ENCODE data around the gene SMG6. TPM values are rescaled to one million over a fixed set of nuclear protein-coding genes. Genes with fewer than 3 reads are reported as not detected.
A peak's percentile ranks its signal among the peaks of the same experiment; 100 is the strongest.

The SMG6 gene
- total RNA-seq, 2 experiments from 2014 or later: 37.8 to 38.7 TPM

GRCh38 chr17:2051933-2052559 lies 251.5 kb downstream of the SMG6 start:
- Mint-ChIP-seq H3K27ac (no peak overlapping the region), H3K4me3 (no peak overlapping the region), H3K9me3 (no peaks in the 10 kb centered on the region), H3K4me1 (peaks cover 29% of the 10 kb centered on the region), H3K36me3 (ENCODE audit: low read depth) (peaks cover 4% of the 10 kb centered on the region), H3K27me3 (peaks cover 22% of the 10 kb centered on the region)
- ChIA-PET POLR2A (no interaction called here), CTCF (interaction anchor here (2.7 kb wide), 1 partner anchor 193 kb away, joined by 12 read pairs; no protein-coding TSS in a partner anchor)
- DNase-seq: no peak

GRCh38 chr17:2051061-2051932 lies 252.3 kb downstream of the SMG6 start:
- no peak for DNase-seq
- Mint-ChIP-seq H3K9me3 (no peaks in the 10 kb centered on the region), H3K36me3 (ENCODE audit: low read depth) (no peaks in the 10 kb centered on the region), H3K4me1 (peaks cover 27% of the 10 kb centered on the region), H3K27ac (no peak overlapping the region), H3K4me3 (peak overlapping the region; percentile 43), H3K27me3 (peaks cover 22% of the 10 kb centered on the region)
- ChIA-PET CTCF (interaction anchor here (2.7 kb wide), 1 partner anchor 194 kb away, joined by 12 read pairs; no protein-coding TSS in a partner anchor), POLR2A (no interaction called here)

GRCh38 chr17:2050300-2051060 lies 253.1 kb downstream of the SMG6 start:
- POLR2A ChIA-PET: no interaction called here

GRCh38 chr17:2049333-2050299 lies 254.0 kb downstream of the SMG6 start:
- Mint-ChIP-seq H3K27me3 (peaks cover 22% of the 10 kb centered on the region), H3K36me3 (ENCODE audit: low read depth) (peaks cover 3% of the 10 kb centered on the region), H3K9me3 (no peaks in the 10 kb centered on the region), H3K4me1 (peaks cover 28% of the 10 kb centered on the region), H3K27ac (no peak overlapping the region), H3K4me3 (peak overlapping the region; percentile 65)
- peak; percentile 91 for DNase-seq
- ChIA-PET POLR2A (interaction anchor here (0.7 kb wide), 1 partner anchor 543 kb away, joined by 3 read pairs; the partner anchor contains the start of gene PAFAH1B1), CTCF (interaction anchor here (0.5 to 2.7 kb wide), 3 partner anchors 25 to 195 kb away, joined by 3 to 12 read pairs (median 3); partner anchors contain the start of gene RTN4RL1)

More at GRCh38 chr17:2050300-2051060, 253.1 kb downstream of the SMG6 start:
- DNase-seq: peak; percentile 75
- H3K4me3 Mint-ChIP-seq: peak overlapping the region; percentile 35
- CTCF ChIA-PET: interaction anchor here (0.5 to 2.7 kb wide), 3 partner anchors 26 to 195 kb away, joined by 3 to 12 read pairs (median 3); partner anchors contain the start of gene RTN4RL1
- no peaks in the 10 kb centered on the region for H3K9me3 Mint-ChIP-seq
- no peaks in the 10 kb centered on the region for H3K36me3 Mint-ChIP-seq (ENCODE audit: low read depth)
- no peak overlapping the region for H3K27ac Mint-ChIP-seq
- H3K4me1 Mint-ChIP-seq: peaks cover 27% of the 10 kb centered on the region
- H3K27me3 Mint-ChIP-seq: peaks cover 22% of the 10 kb centered on the region

- H3K27ac Mint-ChIP-seq: no peak overlapping the region
- DNase-seq: no peak
- H3K36me3 Mint-ChIP-seq (ENCODE audit: low read depth): peaks cover 6% of the 10 kb centered on the region
- H3K9me3 Mint-ChIP-seq: no peaks in the 10 kb centered on the region
- H3K4me1 Mint-ChIP-seq: peaks cover 24% of the 10 kb centered on the region
- ChIA-PET CTCF (interaction anchor here (1.2 kb wide), 1 partner anchor 304 kb away, joined by 3 read pairs; no protein-coding TSS in a partner anchor), POLR2A (interaction anchor here (0.7 to 1.0 kb wide), 2 partner anchors 255 to 544 kb away, joined by 3 read pairs; partner anchors contain the start of genes PAFAH1B1, SMG6 and SRR)
- peaks cover 22% of the 10 kb centered on the region for H3K27me3 Mint-ChIP-seq
- H3K4me3 Mint-ChIP-seq: peak overlapping the region; percentile 65
Observed at GRCh38 chr17:2048805-2049204, 254.8 kb downstream of the SMG6 start.

- POLR2A ChIA-PET: interaction anchor here (1.0 to 1.2 kb wide), 2 partner anchors 9 to 17 kb away, joined by 3 to 5 read pairs; no protein-coding TSS in a partner anchor
- peaks cover 25% of the 10 kb centered on the region for H3K4me1 Mint-ChIP-seq
- H3K36me3 Mint-ChIP-seq (ENCODE audit: low read depth): peaks cover 17% of the 10 kb centered on the region
- H3K27ac Mint-ChIP-seq: no peak overlapping the region
- H3K9me3 Mint-ChIP-seq: no peaks in the 10 kb centered on the region
- H3K4me3 Mint-ChIP-seq: no peak overlapping the region
- CTCF ChIA-PET: interaction anchor here (0.6 to 1.6 kb wide), 3 partner anchors 8 to 305 kb away, joined by 3 to 4 read pairs (median 3); no protein-coding TSS in a partner anchor
- DNase-seq: no peak
- H3K27me3 Mint-ChIP-seq: peaks cover 16% of the 10 kb centered on the region
Observed at GRCh38 chr17:2047590-2047989, 256.0 kb downstream of the SMG6 start.

- Mint-ChIP-seq H3K36me3 (ENCODE audit: low read depth) (peaks cover 20% of the 10 kb centered on the region), H3K27me3 (peaks cover 6% of the 10 kb centered on the region), H3K27ac (no peak overlapping the region), H3K4me1 (peaks cover 31% of the 10 kb centered on the region), H3K4me3 (no peak overlapping the region), H3K9me3 (no peaks in the 10 kb centered on the region)
- POLR2A ChIA-PET: no interaction called here
- no peak for DNase-seq
- CTCF ChIA-PET: interaction anchor here (0.5 to 0.9 kb wide), 2 partner anchors 204 to 308 kb away, joined by 3 to 5 read pairs; no protein-coding TSS in a partner anchor
Observed at GRCh38 chr17:2044263-2044894, 259.2 kb downstream of the SMG6 start.

- no peak overlapping the region for H3K27ac Mint-ChIP-seq
- H3K9me3 Mint-ChIP-seq: no peaks in the 10 kb centered on the region
- peaks cover 6% of the 10 kb centered on the region for H3K27me3 Mint-ChIP-seq
- ChIA-PET CTCF (interaction anchor here (0.9 kb wide), 1 partner anchor 309 kb away, joined by 5 read pairs; no protein-coding TSS in a partner anchor), POLR2A (no interaction called here)
- peaks cover 20% of the 10 kb centered on the region for H3K36me3 Mint-ChIP-seq (ENCODE audit: low read depth)
- no peak for DNase-seq
- H3K4me3 Mint-ChIP-seq: peak overlapping the region; percentile 97
- peaks cover 25% of the 10 kb centered on the region for H3K4me1 Mint-ChIP-seq
Observed at GRCh38 chr17:2043785-2044184, 259.8 kb downstream of the SMG6 start.

- H3K27ac Mint-ChIP-seq: peak overlapping the region; percentile 92
- peaks cover under 1% of the 10 kb centered on the region for H3K27me3 Mint-ChIP-seq
- ChIA-PET POLR2A (interaction anchor here (1.0 to 1.2 kb wide), 2 partner anchors 18 to 202 kb away, joined by 4 read pairs; partner anchors contain the start of gene RTN4RL1), CTCF (no interaction called here)
- H3K4me1 Mint-ChIP-seq: peaks cover 22% of the 10 kb centered on the region
- H3K36me3 Mint-ChIP-seq (ENCODE audit: low read depth): peaks cover 23% of the 10 kb centered on the region
- no peaks in the 10 kb centered on the region for H3K9me3 Mint-ChIP-seq
- H3K4me3 Mint-ChIP-seq: peak overlapping the region; percentile 97
- DNase-seq: no peak
Observed at GRCh38 chr17:2042933-2043332, 260.7 kb downstream of the SMG6 start.

- DNase-seq: no peak
- CTCF ChIA-PET: no interaction called here
- H3K27me3 Mint-ChIP-seq: no peaks in the 10 kb centered on the region
- H3K4me3 Mint-ChIP-seq: peak overlapping the region; percentile 97
- H3K36me3 Mint-ChIP-seq (ENCODE audit: low read depth): peaks cover 23% of the 10 kb centered on the region
- POLR2A ChIA-PET: interaction anchor here (1.0 to 3.0 kb wide), 3 partner anchors 18 to 325 kb away, joined by 4 to 10 read pairs (median 4); partner anchors contain the start of gene RTN4RL1
- H3K9me3 Mint-ChIP-seq: no peaks in the 10 kb centered on the region
- peaks cover 22% of the 10 kb centered on the region for H3K4me1 Mint-ChIP-seq
- peak overlapping the region; percentile 92 for H3K27ac Mint-ChIP-seq
Observed at GRCh38 chr17:2042390-2042847, 261.2 kb downstream of the SMG6 start.

All from activated CD4-positive, alpha-beta memory T cell treated with anti-CD3 and anti-CD28 coated beads, Interleukin-2, amount 10 ng/mL, durations not matched to agents 7 days and 5 days (primary cell).